Endothelial cell of umbilical vein (primary cell): ENCODE results near the gene SIRPD.

Experiments used
- EZH2 ChIP-seq: IDR thresholded peaks from 2 replicates; pipeline ENCODE4 v1.6.1; 2012; ENCODE audit warnings: borderline replicate concordance, low read depth, mild to moderate bottlenecking, moderate library complexity, low read length, inconsistent platforms; ENCODE audit not compliant: severe bottlenecking
- POLR2A ChIP-seq: IDR thresholded peaks from 2 replicates; pipeline ENCODE4 v1.6.1; 2012; ENCODE audit warnings: low read depth, mild to moderate bottlenecking, control low read depth, low read length
- TF ChIP-seq, protein P1 (sequence below), 2 donors: IDR thresholded peaks; 1 replicate in 1 of 2; 2 replicates in 1 of 2; pipeline ENCODE4 v1.5.1; 2011; ENCODE audit warnings: low read length in 2 of 2, mild to moderate bottlenecking in 2 of 2, moderate library complexity in 2 of 2, control low read depth in 1 of 2, inconsistent platforms in 1 of 2, low read depth in 1 of 2; ENCODE audit not compliant: insufficient read depth in 1 of 2; ENCODE audit errors: extremely low read depth in 1 of 2

DNA sequence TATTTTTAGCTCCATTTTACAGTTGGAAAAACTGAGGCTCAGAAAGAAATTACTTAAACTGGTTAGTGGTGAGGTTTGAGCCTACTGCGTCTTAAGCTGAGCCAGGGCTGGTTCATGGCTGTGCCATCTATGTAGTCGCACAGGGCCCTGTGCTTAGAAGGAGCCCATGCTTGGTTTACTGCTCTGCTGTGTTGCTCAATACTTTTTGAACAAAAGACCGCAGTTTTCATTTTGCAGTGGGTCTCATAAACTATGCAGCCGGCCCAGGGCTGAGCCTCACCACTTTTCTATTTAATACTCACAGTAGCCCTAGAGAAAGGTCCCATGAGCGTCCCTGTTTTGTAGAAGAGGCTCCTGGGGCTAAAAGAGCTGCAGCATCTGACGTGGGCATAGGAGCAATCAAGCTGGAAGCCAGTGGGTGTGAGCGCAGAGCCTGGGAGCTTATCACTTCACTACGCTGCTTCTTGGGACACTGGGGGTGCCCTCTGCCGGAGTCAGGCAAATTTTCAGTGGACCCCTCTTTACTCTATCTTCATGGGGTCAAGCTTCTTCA is 66.8 kb downstream of the SIRPD start:
- no peak for TF ChIP-seq EZH2
- no peak for TF ChIP-seq POLR2A
- TF ChIP-seq, protein P1, sequence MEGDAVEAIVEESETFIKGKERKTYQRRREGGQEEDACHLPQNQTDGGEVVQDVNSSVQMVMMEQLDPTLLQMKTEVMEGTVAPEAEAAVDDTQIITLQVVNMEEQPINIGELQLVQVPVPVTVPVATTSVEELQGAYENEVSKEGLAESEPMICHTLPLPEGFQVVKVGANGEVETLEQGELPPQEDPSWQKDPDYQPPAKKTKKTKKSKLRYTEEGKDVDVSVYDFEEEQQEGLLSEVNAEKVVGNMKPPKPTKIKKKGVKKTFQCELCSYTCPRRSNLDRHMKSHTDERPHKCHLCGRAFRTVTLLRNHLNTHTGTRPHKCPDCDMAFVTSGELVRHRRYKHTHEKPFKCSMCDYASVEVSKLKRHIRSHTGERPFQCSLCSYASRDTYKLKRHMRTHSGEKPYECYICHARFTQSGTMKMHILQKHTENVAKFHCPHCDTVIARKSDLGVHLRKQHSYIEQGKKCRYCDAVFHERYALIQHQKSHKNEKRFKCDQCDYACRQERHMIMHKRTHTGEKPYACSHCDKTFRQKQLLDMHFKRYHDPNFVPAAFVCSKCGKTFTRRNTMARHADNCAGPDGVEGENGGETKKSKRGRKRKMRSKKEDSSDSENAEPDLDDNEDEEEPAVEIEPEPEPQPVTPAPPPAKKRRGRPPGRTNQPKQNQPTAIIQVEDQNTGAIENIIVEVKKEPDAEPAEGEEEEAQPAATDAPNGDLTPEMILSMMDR (IDR thresholded peaks at IDR 0.05; ENCODE audit: extremely low read depth in 1 of 2, insufficient read depth in 1 of 2, low read depth in 1 of 2, low read length in 2 of 2), result no peak
